SU-DHL-6 (cell line): ENCODE measurements around the gene PARVA.

Source experiments
- H2AFZ ChIP-seq: fragments of 200-600 bp; sonication (generic); 2 replicates; pipeline ENCODE4 v1.6.1; 2014; ENCODE audit warnings: low read depth, mild to moderate bottlenecking, moderate library complexity, mixed read lengths, antibody characterized with exemption, low read length; ENCODE audit not compliant: severe bottlenecking
- H3F3A ChIP-seq: fragments of 200-600 bp; shearing (Covaris generic); 2 replicates; pipeline ENCODE4 v1.6.0; 2016; ENCODE audit warnings: antibody characterized with exemption, mild to moderate bottlenecking; ENCODE audit not compliant: insufficient read depth
- H3K27ac ChIP-seq: fragments of 200-600 bp; sonication (generic); 2 replicates; pipeline ENCODE4 v1.5.1; 2016; ENCODE audit warnings: low read depth, mild to moderate bottlenecking, low read length, moderate library complexity, mixed read lengths
- H3K27me3 ChIP-seq: fragments of 200-600 bp; sonication (generic), shearing (Covaris generic); 2 replicates; pipeline ENCODE4 v1.6.0; 2014; ENCODE audit warnings: mild to moderate bottlenecking, low read length
- H3K36me3 ChIP-seq: fragments of 200-600 bp; sonication (generic); 2 replicates; pipeline ENCODE4 v1.6.1; 2014; ENCODE audit warnings: mild to moderate bottlenecking, low read length, mixed read lengths
- H3K4me2 ChIP-seq: fragments of 300-600, 200-600 bp; shearing (Covaris generic), sonication (generic); 2 replicates; pipeline ENCODE4 v1.6.0; 2014; ENCODE audit warnings: low read length, low read depth, mild to moderate bottlenecking; ENCODE audit not compliant: poor library complexity, severe bottlenecking
- H3K4me3 ChIP-seq: fragments of 200-600 bp; sonication (generic); 2 replicates; pipeline ENCODE4 v1.5.1; 2014; ENCODE audit warnings: antibody characterized with exemption, low read length, mild to moderate bottlenecking, mixed read lengths; ENCODE audit not compliant: insufficient read depth, poor library complexity, severe bottlenecking
- H3K79me2 ChIP-seq: fragments of 200-600 bp; sonication (generic); 2 replicates; pipeline ENCODE4 v1.6.1; 2014; ENCODE audit warnings: mild to moderate bottlenecking, low read length, moderate library complexity; ENCODE audit not compliant: insufficient read depth
- H3K9ac ChIP-seq: fragments of 200-600 bp; sonication (generic); 2 replicates; pipeline ENCODE4 v1.7.0; 2014; ENCODE audit warnings: mild to moderate bottlenecking, low read length
- H3K9me2 ChIP-seq: fragments of 200-600 bp; sonication (generic); replicated peaks from 2 replicates; pipeline ENCODE4 v1.6.1; 2014; ENCODE audit warnings: low read length; ENCODE audit not compliant: insufficient read depth
- H3K9me3 ChIP-seq: fragments of 200-600 bp; sonication (generic); 2 replicates; pipeline ENCODE4 v1.6.1; 2014; ENCODE audit warnings: low read length, mixed read lengths; ENCODE audit not compliant: insufficient read depth
- H4K20me1 ChIP-seq: fragments of 200-600 bp; sonication (generic); 2 replicates; pipeline ENCODE4 v1.6.1; 2014; ENCODE audit warnings: low read depth, mild to moderate bottlenecking, antibody characterized with exemption, low read length, moderate library complexity, mixed read lengths
- CTCF ChIP-seq: fragments of 200-600 bp; sonication (generic); IDR thresholded peaks from one replicate; pipeline ENCODE4 v1.5.1; 2017; ENCODE audit warnings: antibody characterized with exemption, mild to moderate bottlenecking, low read length, moderate library complexity; ENCODE audit not compliant: insufficient read depth, poor library complexity, severe bottlenecking
- EZH2phosphoT487 ChIP-seq: fragments of 200-600 bp; sonication (generic), shearing (Covaris generic); conservative IDR thresholded peaks from 2 replicates; pipeline ENCODE4 v1.6.1; 2018; ENCODE audit warnings: mild to moderate bottlenecking, antibody characterized with exemption, low read length, moderate library complexity, mixed read lengths

Gene PARVA

GRCh38 chr11:12528487-12528886, 151.1 kb downstream of the PARVA start:
- H3K9me3 ChIP-seq, result no peaks in the 10 kb centered on the region
- no peaks in the 10 kb centered on the region for H3K9me2 ChIP-seq
- H3K9ac ChIP-seq, result no peak overlapping the region
- no peak overlapping the region for H3K4me3 ChIP-seq
- H3K4me2 ChIP-seq, result no peak overlapping the region
- H3F3A ChIP-seq, result no peaks in the 10 kb centered on the region
- no peaks in the 10 kb centered on the region for H3K27me3 ChIP-seq
- no peak overlapping the region for H3K27ac ChIP-seq
- H4K20me1 ChIP-seq, result no peaks in the 10 kb centered on the region
- no peaks in the 10 kb centered on the region for H3K36me3 ChIP-seq
- H2AFZ ChIP-seq, result no peak overlapping the region
- TF ChIP-seq CTCF, result no peak
- H3K79me2 ChIP-seq, result no peaks in the 10 kb centered on the region

GRCh38 chr11:12529041-12529440, 151.7 kb downstream of the PARVA start:
- H4K20me1 ChIP-seq, result no peaks in the 10 kb centered on the region
- H3K9me3 ChIP-seq, result no peaks in the 10 kb centered on the region
- H3K9ac ChIP-seq, result no peak overlapping the region
- H3K4me2 ChIP-seq, result no peak overlapping the region
- no peaks in the 10 kb centered on the region for H3K79me2 ChIP-seq
- H3K9me2 ChIP-seq, result no peaks in the 10 kb centered on the region
- H3K27me3 ChIP-seq, result no peaks in the 10 kb centered on the region
- H3F3A ChIP-seq, result no peaks in the 10 kb centered on the region
- H2AFZ ChIP-seq, result no peak overlapping the region
- no peaks in the 10 kb centered on the region for H3K36me3 ChIP-seq
- H3K4me3 ChIP-seq, result no peak overlapping the region
- H3K27ac ChIP-seq, result no peak overlapping the region
- no peak for TF ChIP-seq EZH2phosphoT487
- TF ChIP-seq CTCF, result no peak

- Histone ChIP-seq H3F3A (no peaks in the 10 kb centered on the region), H3K27me3 (no peaks in the 10 kb centered on the region), H3K36me3 (no peaks in the 10 kb centered on the region), H3K27ac (no peak overlapping the region), H3K9me3 (no peaks in the 10 kb centered on the region), H3K4me3 (no peak overlapping the region), H3K9me2 (no peaks in the 10 kb centered on the region), H2AFZ (no peak overlapping the region), H4K20me1 (no peaks in the 10 kb centered on the region), H3K79me2 (no peaks in the 10 kb centered on the region), H3K9ac (no peak overlapping the region), H3K4me2 (no peak overlapping the region)
- no peak for TF ChIP-seq CTCF
- no peak for TF ChIP-seq EZH2phosphoT487
Measured at GRCh38 chr11:12529793-12530192, 152.4 kb downstream of the PARVA start.

GRCh38 chr11:12531020-12531419, 153.6 kb downstream of the PARVA start:
- H3K9ac ChIP-seq, result no peak overlapping the region
- H3K4me2 ChIP-seq, result no peak overlapping the region
- no peaks in the 10 kb centered on the region for H3K9me2 ChIP-seq
- no peak overlapping the region for H2AFZ ChIP-seq
- no peaks in the 10 kb centered on the region for H3K79me2 ChIP-seq
- no peaks in the 10 kb centered on the region for H3K36me3 ChIP-seq
- H3K9me3 ChIP-seq, result no peaks in the 10 kb centered on the region
- no peaks in the 10 kb centered on the region for H3K27me3 ChIP-seq
- H3K27ac ChIP-seq, result no peak overlapping the region
- H3K4me3 ChIP-seq, result no peak overlapping the region
- H4K20me1 ChIP-seq, result no peaks in the 10 kb centered on the region
- no peak for TF ChIP-seq EZH2phosphoT487
- no peak for TF ChIP-seq CTCF
- no peaks in the 10 kb centered on the region for H3F3A ChIP-seq
